ENCODE data around the gene AVPR1A. TPM values are rescaled to one million over a fixed set of nuclear protein-coding genes. Genes with fewer than 3 reads are reported as not detected.

AVPR1A gene
- total RNA-seq, 4 donors from 2014 or later, result 8.7 to 59.9 (median 19.7) TPM

DNA sequence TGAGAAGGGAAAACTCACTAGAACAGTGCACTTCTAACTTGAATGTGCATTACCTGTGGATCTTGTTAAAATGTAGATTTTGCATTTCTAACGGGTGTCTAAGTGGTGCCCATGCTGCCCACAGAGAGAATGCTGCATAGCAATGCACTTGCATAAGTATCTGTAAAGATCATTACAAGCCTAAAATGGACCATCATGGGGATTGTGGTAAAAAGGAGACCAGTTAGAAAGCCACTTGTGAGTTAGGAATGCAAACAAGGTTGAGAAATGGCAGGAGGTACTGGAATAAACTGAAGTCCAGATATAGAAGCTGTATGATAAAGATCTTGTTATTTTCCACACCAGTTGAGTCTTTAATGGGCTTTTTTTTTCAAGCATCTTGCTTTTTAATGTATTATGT lies 18.8 kb downstream of the AVPR1A start:
- Histone ChIP-seq H3K27me3 (no peaks in the 10 kb centered on the region), H3K4me1 (no peaks in the 10 kb centered on the region), H3K9me3 (no peaks in the 10 kb centered on the region), H3K27ac (no peak overlapping the region), H3K4me3 (no peak overlapping the region), H3K36me3 (no peaks in the 10 kb centered on the region)
- TF ChIP-seq POLR2A (IDR thresholded peaks at IDR 0.05), result no peak
- TF ChIP-seq, protein P1, sequence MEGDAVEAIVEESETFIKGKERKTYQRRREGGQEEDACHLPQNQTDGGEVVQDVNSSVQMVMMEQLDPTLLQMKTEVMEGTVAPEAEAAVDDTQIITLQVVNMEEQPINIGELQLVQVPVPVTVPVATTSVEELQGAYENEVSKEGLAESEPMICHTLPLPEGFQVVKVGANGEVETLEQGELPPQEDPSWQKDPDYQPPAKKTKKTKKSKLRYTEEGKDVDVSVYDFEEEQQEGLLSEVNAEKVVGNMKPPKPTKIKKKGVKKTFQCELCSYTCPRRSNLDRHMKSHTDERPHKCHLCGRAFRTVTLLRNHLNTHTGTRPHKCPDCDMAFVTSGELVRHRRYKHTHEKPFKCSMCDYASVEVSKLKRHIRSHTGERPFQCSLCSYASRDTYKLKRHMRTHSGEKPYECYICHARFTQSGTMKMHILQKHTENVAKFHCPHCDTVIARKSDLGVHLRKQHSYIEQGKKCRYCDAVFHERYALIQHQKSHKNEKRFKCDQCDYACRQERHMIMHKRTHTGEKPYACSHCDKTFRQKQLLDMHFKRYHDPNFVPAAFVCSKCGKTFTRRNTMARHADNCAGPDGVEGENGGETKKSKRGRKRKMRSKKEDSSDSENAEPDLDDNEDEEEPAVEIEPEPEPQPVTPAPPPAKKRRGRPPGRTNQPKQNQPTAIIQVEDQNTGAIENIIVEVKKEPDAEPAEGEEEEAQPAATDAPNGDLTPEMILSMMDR (IDR thresholded peaks at IDR 0.05), result no peak
- no peak for DNase-seq
- intact Hi-C loops (cut with DNase I; ENCODE audit: low total_unique reads), result no loop called here

DNA sequence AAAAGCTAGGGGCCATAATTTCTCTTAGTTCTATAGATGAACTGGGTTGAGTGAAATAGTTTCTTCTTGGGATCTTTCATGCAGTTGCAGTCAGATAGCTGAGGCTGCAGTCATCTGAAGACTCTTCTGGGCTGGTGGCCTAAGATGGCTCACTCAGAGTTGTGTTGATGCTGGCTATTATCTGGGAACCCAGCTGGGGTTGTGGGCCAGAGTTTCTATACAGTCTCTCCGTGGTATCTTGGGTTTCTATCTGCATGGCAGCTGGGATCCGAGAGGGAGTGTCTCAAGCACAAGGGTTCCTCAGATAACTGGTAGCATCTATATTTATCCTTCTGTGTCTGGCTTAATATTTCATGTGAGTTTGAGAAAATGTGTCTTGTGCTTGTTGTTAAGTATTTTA lies 21.1 kb downstream of the AVPR1A start:
- no peaks in the 10 kb centered on the region for H3K36me3 ChIP-seq
- TF ChIP-seq, protein P1 (IDR thresholded peaks at IDR 0.05), result no peak
- no peak for TF ChIP-seq POLR2A (IDR thresholded peaks at IDR 0.05)

DNA sequence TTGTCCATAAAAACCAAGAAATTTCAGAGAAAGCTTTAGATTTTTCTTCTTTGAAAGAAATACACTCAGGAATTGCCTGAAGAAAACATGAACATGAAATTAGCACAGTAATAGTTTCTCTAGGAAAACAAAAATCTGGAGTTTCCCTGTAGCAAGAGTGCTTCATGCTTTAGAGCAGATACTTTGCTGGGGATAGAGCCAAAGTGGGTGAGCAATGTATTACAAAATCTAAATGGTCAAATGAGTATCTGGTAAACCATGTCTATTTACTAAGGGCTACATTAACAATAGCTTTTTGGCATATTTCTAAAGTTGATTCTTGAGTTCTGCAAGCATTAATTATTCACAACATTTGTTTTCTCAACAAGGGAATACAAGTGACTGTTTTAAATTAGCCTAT lies 26.2 kb downstream of the AVPR1A start:
- DNase-seq, result no peak
- H3K27me3 ChIP-seq, result no peaks in the 10 kb centered on the region
- no peak overlapping the region for H3K27ac ChIP-seq
- H3K36me3 ChIP-seq, result no peaks in the 10 kb centered on the region
- H3K4me3 ChIP-seq, result no peak overlapping the region
- no peaks in the 10 kb centered on the region for H3K9me3 ChIP-seq
- H3K4me1 ChIP-seq, result no peaks in the 10 kb centered on the region
- TF ChIP-seq POLR2A (IDR thresholded peaks at IDR 0.05), result no peak
- TF ChIP-seq, protein P1 (IDR thresholded peaks at IDR 0.05), result no peak
- intact Hi-C loops (cut with DNase I; ENCODE audit: low total_unique reads), result no loop called here

More for the DNA sequence above, 21.1 kb downstream of the AVPR1A start:
- H3K27ac ChIP-seq, result no peak overlapping the region
- intact Hi-C loops (cut with DNase I; ENCODE audit: low total_unique reads), result no loop called here
- no peaks in the 10 kb centered on the region for H3K27me3 ChIP-seq
- no peak overlapping the region for H3K4me3 ChIP-seq
- H3K9me3 ChIP-seq, result no peaks in the 10 kb centered on the region
- H3K4me1 ChIP-seq, result no peaks in the 10 kb centered on the region
- no peak for DNase-seq

DNA sequence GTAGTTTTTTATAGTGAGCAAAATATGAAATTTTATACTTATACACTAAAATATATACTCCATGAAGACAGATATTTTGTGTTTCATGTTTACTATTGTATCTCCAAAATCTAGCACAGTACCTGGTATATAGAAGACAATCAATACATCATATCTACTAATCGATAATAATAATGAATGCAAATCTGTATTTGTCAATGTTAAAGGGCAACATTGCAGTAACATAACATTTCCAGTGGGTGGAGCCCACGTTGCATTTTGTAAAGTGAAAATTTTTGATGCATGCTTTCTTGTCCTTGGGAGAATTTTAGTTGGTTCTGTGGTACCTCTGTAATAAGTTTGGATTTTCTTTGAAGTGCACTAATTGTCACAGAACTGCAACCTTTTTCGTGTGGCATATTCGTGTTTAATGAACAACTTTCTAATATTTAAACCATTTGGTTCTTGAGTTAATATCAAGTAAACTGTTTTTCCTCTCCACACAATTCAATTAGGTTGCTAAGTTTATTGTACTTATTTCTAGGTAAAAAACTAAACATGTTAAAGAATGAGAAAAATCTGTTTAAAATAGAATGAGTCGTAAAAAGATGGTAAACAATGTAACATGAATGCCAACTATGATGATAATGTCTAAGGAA lies 47.4 kb downstream of the AVPR1A start:
- TF ChIP-seq, protein P1 (IDR thresholded peaks at IDR 0.05), result peak; percentile 63 to 81 (median 70)
- no peak for TF ChIP-seq POLR2A (IDR thresholded peaks at IDR 0.05)
- H3K9me3 ChIP-seq, result no peaks in the 10 kb centered on the region
- no peaks in the 10 kb centered on the region for H3K4me1 ChIP-seq
- H3K27me3 ChIP-seq, result no peaks in the 10 kb centered on the region
- H3K36me3 ChIP-seq, result no peaks in the 10 kb centered on the region
- no peak for DNase-seq
- H3K4me3 ChIP-seq, result no peak overlapping the region
- no peak overlapping the region for H3K27ac ChIP-seq
- intact Hi-C loops (cut with DNase I; ENCODE audit: low total_unique reads), result no loop called here

DNA sequence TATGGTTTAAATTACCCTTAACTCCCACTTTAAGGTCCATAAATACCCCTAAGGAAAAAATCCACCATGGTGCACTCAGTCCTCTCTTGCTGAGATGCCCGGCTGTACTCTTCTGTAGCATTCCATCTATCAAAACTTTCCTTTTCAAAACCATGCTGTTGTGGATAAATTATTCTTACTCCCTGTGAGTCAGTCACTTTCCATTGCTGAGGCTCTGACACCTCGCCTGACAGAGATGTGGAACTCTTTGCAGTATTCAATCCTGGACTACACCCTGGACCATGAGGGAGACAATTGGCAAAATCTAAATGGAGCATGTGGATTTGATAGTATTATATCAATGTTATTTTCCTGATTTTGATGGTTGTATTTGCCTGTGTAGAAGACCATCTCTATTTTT lies 49.1 kb downstream of the AVPR1A start:
- H3K27ac ChIP-seq, result no peak overlapping the region
- no peaks in the 10 kb centered on the region for H3K36me3 ChIP-seq
- no peaks in the 10 kb centered on the region for H3K4me1 ChIP-seq
- H3K9me3 ChIP-seq, result no peaks in the 10 kb centered on the region
- no peaks in the 10 kb centered on the region for H3K27me3 ChIP-seq
- no peak for DNase-seq
- TF ChIP-seq POLR2A (IDR thresholded peaks at IDR 0.05), result no peak
- TF ChIP-seq, protein P1 (IDR thresholded peaks at IDR 0.05), result no peak
- H3K4me3 ChIP-seq, result no peak overlapping the region
- intact Hi-C loops (cut with DNase I; ENCODE audit: low total_unique reads), result no loop called here

Measured in uterus (tissue), 4 donors.